ENCODE measurements around the gene MUC5B. TPM values are rescaled to one million over a fixed set of nuclear protein-coding genes. Genes with fewer than 3 reads are reported as not detected.
"Not testable (repeated sequence)": the region's sequence is repeated elsewhere in the genome, so short reads cannot be mapped to it uniquely, and the experiment has no call there.

The MUC5B gene
- total RNA-seq, 1 experiment from 2014 or later: not detected

DNA sequence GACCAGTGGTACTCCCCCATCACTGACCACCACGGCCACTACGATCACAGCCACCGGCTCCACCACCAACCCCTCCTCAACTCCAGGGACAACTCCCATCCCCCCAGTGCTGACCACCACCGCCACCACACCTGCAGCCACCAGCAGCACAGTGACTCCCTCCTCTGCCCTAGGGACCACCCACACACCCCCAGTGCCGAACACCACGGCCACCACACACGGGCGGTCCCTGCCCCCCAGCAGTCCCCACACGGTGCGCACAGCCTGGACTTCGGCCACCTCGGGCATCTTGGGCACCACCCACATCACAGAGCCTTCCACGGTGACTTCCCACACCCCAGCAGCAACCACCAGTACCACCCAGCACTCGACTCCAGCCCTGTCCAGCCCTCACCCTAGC is 24.2 kb downstream of the MUC5B start:
- not testable (repeated sequence) for H3K9me3 ChIP-seq (replicated peaks); H3K27ac ChIP-seq; H3K4me3 ChIP-seq; DNase-seq; H3K27me3 ChIP-seq; H3K4me1 ChIP-seq; H3K36me3 ChIP-seq

DNA sequence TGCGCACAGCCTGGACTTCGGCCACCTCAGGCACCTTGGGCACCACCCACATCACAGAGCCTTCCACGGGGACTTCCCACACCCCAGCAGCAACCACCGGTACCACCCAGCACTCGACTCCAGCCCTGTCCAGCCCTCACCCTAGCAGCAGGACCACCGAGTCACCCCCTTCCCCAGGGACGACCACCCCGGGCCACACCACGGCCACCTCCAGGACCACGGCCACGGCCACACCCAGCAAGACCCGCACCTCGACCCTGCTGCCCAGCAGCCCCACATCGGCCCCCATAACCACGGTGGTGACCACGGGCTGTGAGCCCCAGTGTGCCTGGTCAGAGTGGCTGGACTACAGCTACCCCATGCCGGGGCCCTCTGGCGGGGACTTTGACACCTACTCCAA is 26.1 kb downstream of the MUC5B start:
- DNase-seq; H3K9me3 ChIP-seq (replicated peaks); H3K4me3 ChIP-seq: not testable (repeated sequence)

DNA sequence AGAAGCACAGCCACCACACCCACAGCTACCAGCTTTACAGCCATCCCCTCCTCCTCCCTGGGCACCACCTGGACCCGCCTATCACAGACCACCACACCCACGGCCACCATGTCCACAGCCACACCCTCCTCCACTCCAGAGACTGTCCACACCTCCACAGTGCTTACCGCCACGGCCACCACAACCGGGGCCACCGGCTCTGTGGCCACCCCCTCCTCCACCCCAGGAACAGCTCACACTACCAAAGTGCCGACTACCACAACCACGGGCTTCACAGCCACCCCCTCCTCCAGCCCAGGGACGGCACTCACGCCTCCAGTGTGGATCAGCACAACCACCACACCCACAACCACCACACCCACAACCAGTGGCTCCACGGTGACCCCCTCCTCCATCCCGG is 27.5 kb downstream of the MUC5B start:
- H3K4me1 ChIP-seq; H3K27ac ChIP-seq; H3K9me3 ChIP-seq (replicated peaks); H3K4me3 ChIP-seq; H3K36me3 ChIP-seq; DNase-seq; H3K27me3 ChIP-seq: not testable (repeated sequence)

More for the DNA sequence above, 26.1 kb downstream of the MUC5B start:
- not testable (repeated sequence) for H3K27ac ChIP-seq, H3K27me3 ChIP-seq, H3K36me3 ChIP-seq, H3K4me1 ChIP-seq

DNA sequence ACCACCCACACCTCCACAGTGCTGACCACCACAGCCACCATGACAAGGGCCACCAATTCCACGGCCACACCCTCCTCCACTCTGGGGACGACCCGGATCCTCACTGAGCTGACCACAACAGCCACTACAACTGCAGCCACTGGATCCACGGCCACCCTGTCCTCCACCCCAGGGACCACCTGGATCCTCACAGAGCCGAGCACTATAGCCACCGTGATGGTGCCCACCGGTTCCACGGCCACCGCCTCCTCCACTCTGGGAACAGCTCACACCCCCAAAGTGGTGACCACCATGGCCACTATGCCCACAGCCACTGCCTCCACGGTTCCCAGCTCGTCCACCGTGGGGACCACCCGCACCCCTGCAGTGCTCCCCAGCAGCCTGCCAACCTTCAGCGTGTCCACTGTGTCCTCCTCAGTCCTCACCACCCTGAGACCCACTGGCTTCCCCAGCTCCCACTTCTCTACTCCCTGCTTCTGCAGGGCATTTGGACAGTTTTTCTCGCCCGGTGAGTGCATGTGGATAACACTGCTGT is 28.4 kb downstream of the MUC5B start:
- Histone ChIP-seq H3K27ac (no peak overlapping the region), H3K9me3 (replicated peaks) (no peaks in the 10 kb centered on the region), H3K4me3 (no peak overlapping the region), H3K27me3 (no peaks in the 10 kb centered on the region), H3K4me1 (no peaks in the 10 kb centered on the region), H3K36me3 (no peaks in the 10 kb centered on the region)
- no peak for DNase-seq

DNA sequence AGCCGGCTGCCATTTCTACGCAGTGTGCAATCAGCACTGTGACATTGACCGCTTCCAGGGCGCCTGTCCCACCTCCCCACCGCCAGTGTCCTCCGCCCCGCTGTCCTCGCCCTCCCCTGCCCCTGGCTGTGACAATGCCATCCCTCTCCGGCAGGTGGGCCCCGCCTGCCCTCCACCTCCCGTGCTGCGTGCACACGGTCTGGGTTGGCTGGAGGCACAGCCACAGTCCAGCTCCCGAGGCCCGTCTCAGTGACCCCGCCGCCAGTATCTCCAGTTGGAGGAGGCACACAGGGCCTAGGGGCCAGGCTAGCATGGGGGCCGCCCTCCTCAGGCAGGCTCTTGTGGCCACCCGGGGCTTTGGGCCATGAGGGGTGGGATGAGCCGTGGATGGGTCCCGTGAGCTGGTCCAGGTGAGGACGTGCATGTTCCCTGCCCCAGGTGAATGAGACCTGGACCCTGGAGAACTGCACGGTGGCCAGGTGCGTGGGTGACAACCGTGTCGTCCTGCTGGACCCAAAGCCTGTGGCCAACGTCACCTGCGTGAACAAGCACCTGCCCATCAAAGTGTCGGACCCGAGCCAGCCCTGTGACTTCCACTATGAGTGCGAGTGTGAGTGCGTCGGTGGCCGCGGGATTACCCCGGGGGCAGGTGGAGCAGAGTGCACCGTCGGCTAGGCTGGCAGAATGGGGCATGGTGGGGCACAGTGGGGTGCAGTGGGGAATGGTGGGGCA is 29.7 kb downstream of the MUC5B start:
- H3K4me1 ChIP-seq: no peaks in the 10 kb centered on the region
- no peaks in the 10 kb centered on the region for H3K27me3 ChIP-seq
- H3K9me3 ChIP-seq (replicated peaks): no peaks in the 10 kb centered on the region
- no peak for DNase-seq
- no peak overlapping the region for H3K4me3 ChIP-seq
- no peak overlapping the region for H3K27ac ChIP-seq
- H3K36me3 ChIP-seq: no peaks in the 10 kb centered on the region

DNA sequence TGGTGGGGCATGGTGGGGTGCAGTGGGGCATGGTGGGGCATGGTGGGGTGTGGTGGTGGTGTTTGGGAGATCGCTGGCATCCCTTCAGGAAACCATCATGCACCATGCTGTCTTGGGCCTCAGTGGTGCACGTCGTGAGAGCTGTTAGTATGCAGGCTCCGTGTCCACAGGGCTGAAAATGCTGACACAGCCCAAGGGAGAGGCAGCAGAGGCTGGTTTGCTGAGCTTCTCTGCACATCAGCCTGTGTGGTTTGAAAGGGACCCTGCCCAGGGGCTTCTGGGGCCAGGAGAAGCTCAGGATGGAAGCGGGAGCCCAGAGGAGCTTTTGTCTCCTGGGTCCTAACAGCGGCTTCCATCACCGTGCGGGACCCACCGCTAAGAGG is 30.2 kb downstream of the MUC5B start:
- DNase-seq: no peak
- H3K27me3 ChIP-seq: no peaks in the 10 kb centered on the region
- no peak overlapping the region for H3K27ac ChIP-seq
- H3K4me3 ChIP-seq: no peak overlapping the region
- no peaks in the 10 kb centered on the region for H3K36me3 ChIP-seq
- no peaks in the 10 kb centered on the region for H3K4me1 ChIP-seq
- H3K9me3 ChIP-seq (replicated peaks): no peaks in the 10 kb centered on the region

DNA sequence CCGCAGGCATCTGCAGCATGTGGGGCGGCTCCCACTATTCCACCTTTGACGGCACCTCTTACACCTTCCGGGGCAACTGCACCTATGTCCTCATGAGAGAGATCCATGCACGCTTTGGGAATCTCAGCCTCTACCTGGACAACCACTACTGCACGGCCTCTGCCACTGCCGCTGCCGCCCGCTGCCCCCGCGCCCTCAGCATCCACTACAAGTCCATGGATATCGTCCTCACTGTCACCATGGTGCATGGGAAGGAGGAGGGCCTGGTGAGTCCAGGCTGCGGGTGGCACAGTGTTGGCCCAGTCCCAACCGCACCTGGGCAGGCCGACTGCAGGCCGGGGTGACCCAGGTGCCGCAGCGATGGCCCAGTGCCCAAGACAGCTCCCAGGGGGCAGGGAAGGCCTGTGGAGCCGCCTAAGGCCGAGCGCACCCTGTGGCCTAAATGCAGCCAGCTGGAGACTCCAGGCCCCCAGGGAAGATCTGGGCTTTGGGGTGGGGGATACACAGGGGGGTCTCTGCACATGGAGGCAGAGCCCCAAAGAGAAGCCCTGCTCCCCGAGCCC is 31.3 kb downstream of the MUC5B start:
- H3K36me3 ChIP-seq: no peaks in the 10 kb centered on the region
- H3K4me3 ChIP-seq: no peak overlapping the region
- H3K27me3 ChIP-seq: no peaks in the 10 kb centered on the region
- no peak overlapping the region for H3K27ac ChIP-seq
- H3K9me3 ChIP-seq (replicated peaks): no peaks in the 10 kb centered on the region
- no peaks in the 10 kb centered on the region for H3K4me1 ChIP-seq
- no peak for DNase-seq

DNA sequence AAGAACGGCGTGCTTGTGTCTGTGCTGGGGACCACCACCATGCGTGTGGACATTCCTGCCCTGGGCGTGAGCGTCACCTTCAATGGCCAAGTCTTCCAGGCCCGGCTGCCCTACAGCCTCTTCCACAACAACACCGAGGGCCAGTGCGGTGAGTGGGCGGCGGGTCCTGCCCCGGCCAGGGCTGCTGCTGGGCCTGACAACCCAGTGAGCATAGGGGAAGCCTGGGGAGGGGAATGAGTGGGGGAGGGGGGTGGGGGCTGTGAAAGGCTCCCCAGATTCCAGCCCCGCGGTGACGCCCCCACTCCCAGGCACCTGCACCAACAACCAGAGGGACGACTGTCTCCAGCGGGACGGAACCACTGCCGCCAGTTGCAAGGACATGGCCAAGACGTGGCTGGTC is 31.9 kb downstream of the MUC5B start:
- Histone ChIP-seq H3K9me3 (replicated peaks) (no peaks in the 10 kb centered on the region), H3K27me3 (no peaks in the 10 kb centered on the region), H3K36me3 (no peaks in the 10 kb centered on the region), H3K4me3 (no peak overlapping the region), H3K4me1 (no peaks in the 10 kb centered on the region), H3K27ac (no peak overlapping the region)
- no peak for DNase-seq

DNA sequence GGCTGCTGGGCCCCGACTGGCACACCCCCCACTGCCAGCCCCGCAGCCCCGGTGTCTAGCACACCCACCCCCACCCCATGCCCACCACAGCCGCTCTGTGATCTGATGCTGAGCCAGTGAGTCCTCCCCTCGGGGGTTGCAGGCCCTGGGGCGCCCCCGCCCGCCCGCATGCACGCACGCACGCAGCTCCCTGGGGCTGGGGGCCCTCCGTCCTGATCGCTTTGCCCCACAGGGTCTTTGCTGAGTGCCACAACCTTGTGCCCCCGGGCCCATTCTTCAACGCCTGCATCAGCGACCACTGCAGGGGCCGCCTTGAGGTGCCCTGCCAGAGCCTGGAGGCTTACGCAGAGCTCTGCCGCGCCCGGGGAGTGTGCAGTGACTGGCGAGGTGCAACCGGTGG is 32.3 kb downstream of the MUC5B start:
- H3K4me3 ChIP-seq: no peak overlapping the region
- no peaks in the 10 kb centered on the region for H3K27me3 ChIP-seq
- no peaks in the 10 kb centered on the region for H3K9me3 ChIP-seq (replicated peaks)
- no peaks in the 10 kb centered on the region for H3K36me3 ChIP-seq
- no peaks in the 10 kb centered on the region for H3K4me1 ChIP-seq
- no peak for DNase-seq
- no peak overlapping the region for H3K27ac ChIP-seq

DNA sequence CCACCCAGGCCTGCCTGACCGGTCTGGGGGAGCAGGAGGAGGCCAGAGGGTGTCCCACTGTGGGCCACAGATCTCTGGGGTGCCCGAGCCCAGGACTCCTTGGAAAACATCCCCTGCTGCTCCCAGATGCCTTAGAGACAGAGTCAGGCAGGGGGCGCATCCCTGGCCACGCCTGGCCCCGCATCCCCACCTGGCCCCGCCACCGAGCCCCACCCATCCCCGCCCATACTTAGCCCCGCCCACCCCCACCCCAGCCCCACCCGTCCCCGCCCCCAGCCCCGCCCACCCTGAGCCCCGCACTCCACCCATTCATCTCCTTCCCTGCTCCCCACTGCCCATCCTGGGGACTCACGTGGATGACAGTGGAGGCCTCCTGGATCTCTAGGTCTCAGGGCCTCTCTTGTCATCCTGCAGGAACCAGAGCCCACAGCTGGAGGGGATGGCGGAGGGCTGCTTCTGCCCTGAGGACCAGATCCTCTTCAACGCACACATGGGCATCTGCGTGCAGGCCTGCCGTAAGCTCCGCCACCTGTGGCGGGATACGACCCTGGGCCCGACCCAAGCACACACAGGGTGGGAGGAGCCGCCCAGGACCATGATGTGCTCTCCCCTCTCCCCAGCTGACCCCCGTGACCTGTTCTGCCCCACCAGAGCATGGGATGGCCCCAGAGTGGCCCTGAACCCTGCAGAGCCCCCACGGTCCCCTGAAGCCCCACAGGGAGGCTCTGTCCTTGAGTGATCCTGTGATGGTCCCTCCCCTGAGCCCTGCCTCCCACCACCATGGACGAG is 33.6 kb downstream of the MUC5B start:
- H3K27ac ChIP-seq: no peak overlapping the region
- no peaks in the 10 kb centered on the region for H3K27me3 ChIP-seq
- DNase-seq: no peak
- H3K4me3 ChIP-seq: no peak overlapping the region
- no peaks in the 10 kb centered on the region for H3K4me1 ChIP-seq
- no peaks in the 10 kb centered on the region for H3K36me3 ChIP-seq
- no peaks in the 10 kb centered on the region for H3K9me3 ChIP-seq (replicated peaks)

DNA sequence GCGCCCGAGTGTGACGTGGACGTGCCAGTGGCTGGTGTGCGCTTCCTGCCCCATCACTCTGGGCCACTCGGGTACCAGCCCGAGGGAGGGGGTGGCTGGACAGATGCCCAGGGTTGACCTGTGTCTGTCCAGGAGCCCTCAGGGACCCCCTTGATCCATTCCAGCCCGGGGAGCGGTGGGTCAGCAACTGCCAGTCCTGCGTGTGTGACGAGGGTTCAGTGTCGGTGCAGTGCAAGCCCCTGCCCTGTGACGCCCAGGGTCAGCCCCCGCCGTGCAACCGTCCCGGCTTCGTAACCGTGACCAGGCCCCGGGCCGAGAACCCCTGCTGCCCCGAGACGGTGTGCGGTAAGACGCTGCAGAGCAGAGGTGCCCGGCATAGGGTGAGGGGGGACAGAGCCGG is 34.5 kb downstream of the MUC5B start:
- Histone ChIP-seq H3K4me3 (no peak overlapping the region), H3K9me3 (replicated peaks) (no peaks in the 10 kb centered on the region), H3K4me1 (no peaks in the 10 kb centered on the region), H3K27ac (no peak overlapping the region), H3K27me3 (no peaks in the 10 kb centered on the region), H3K36me3 (no peaks in the 10 kb centered on the region)
- DNase-seq: no peak

DNA sequence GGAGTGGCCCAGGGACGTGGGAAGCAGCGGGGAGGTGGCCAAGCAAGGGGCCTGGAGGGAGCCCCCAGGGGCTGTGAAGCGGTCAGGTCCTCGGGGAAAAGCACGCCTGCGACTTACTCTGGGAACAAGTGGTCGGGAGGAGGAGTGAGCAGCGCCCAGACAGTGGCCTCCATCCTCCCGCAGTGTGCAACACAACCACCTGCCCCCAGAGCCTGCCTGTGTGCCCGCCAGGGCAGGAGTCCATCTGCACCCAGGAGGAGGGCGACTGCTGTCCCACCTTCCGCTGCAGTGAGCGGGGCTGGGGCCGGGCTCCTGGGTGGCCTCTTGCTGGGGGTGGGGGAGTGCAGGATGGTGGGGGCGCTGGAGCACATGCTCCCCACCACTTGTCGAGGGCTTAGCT is 35.0 kb downstream of the MUC5B start:
- no peaks in the 10 kb centered on the region for H3K9me3 ChIP-seq (replicated peaks)
- no peak overlapping the region for H3K27ac ChIP-seq
- H3K4me3 ChIP-seq: no peak overlapping the region
- H3K36me3 ChIP-seq: no peaks in the 10 kb centered on the region
- no peaks in the 10 kb centered on the region for H3K4me1 ChIP-seq
- no peak for DNase-seq
- H3K27me3 ChIP-seq: no peaks in the 10 kb centered on the region

DNA sequence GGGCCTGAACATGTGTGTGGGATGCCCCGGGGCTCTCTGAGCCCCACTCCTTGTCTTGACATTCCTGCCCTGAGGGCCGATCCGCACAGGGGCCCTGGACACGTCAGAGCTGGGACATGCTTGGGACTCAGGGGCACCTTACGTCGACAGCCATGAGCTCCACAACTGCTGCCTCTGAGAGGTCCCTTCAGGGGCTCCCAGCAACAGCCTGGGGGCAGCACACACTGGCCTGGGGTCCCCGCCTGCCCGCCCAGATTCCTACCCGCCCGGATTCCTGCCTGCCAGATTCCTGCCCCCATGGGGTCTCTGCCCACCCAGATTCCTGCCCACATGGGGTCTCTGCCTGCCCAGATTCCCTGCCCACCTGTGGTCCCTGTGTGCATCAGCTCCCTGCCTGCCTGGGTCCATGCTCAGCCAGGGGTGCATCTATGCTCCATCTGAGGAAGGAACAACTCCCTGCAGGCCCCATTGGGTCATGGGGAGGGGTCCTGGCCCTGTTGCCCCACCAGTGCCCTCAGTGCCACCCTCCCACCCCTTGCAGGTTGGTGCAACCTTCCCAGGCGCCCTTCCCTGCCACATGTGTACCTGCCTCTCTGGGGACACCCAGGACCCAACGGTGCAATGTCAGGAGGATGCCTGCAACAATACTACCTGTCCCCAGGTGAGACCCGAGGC is 35.7 kb downstream of the MUC5B start:
- no peak for DNase-seq
- Histone ChIP-seq H3K36me3 (no peaks in the 10 kb centered on the region), H3K9me3 (replicated peaks) (no peaks in the 10 kb centered on the region), H3K4me1 (no peaks in the 10 kb centered on the region), H3K4me3 (no peak overlapping the region), H3K27me3 (no peaks in the 10 kb centered on the region), H3K27ac (no peak overlapping the region)

DNA sequence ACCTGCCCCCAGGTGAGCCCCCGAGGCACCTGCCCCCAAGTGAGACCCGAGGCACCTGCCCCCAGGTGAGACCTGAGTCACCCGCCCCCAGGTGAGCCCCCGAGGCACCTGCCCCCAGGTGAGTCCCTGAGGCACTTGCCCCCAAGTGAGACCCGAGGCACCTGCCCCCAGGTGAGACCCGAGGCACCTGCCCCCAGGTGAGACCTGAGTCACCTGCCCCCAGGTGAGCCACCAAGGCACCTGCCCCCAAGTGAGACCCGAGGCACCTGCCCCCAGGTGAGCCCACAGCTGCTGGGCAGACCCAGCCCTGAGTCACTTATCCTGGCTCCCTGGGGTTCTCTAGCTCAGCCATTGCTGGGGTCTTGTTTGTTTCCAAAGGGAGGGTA is 36.2 kb downstream of the MUC5B start:
- Histone ChIP-seq H3K9me3 (replicated peaks) (no peaks in the 10 kb centered on the region), H3K27me3 (no peaks in the 10 kb centered on the region), H3K36me3 (no peaks in the 10 kb centered on the region), H3K27ac (no peak overlapping the region), H3K4me1 (no peaks in the 10 kb centered on the region), H3K4me3 (no peak overlapping the region)
- DNase-seq: no peak

DNA sequence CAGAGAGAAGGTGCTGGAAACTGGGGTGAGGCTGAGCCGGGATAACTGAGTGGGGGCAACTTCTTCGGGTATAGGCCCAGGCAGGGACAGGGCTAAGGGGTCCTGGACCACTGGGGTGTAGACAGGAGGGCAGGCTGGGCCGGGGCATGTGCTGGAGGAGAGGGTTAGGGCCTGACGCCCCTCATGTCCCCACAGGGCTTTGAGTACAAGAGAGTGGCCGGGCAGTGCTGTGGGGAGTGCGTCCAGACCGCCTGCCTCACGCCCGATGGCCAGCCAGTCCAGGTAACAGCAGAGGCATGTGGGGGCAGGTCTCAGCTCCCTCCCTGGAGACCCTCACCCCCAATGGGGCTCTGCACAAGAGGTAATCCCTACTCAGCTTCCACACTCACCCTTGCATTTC is 36.7 kb downstream of the MUC5B start:
- Histone ChIP-seq H3K27me3 (no peaks in the 10 kb centered on the region), H3K4me1 (no peaks in the 10 kb centered on the region), H3K9me3 (replicated peaks) (no peaks in the 10 kb centered on the region), H3K36me3 (no peaks in the 10 kb centered on the region), H3K4me3 (no peak overlapping the region), H3K27ac (no peak overlapping the region)
- no peak for DNase-seq

Measured in SJCRH30 (cell line).